ENCODE measurements around the gene TTC39C.

- TF ChIP-seq, protein P1, sequence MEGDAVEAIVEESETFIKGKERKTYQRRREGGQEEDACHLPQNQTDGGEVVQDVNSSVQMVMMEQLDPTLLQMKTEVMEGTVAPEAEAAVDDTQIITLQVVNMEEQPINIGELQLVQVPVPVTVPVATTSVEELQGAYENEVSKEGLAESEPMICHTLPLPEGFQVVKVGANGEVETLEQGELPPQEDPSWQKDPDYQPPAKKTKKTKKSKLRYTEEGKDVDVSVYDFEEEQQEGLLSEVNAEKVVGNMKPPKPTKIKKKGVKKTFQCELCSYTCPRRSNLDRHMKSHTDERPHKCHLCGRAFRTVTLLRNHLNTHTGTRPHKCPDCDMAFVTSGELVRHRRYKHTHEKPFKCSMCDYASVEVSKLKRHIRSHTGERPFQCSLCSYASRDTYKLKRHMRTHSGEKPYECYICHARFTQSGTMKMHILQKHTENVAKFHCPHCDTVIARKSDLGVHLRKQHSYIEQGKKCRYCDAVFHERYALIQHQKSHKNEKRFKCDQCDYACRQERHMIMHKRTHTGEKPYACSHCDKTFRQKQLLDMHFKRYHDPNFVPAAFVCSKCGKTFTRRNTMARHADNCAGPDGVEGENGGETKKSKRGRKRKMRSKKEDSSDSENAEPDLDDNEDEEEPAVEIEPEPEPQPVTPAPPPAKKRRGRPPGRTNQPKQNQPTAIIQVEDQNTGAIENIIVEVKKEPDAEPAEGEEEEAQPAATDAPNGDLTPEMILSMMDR (IDR thresholded peaks at IDR 0.05): no peak
- no peak for TF ChIP-seq POLR2A (IDR thresholded peaks at IDR 0.05)
Measured at GRCh38 chr18:23972453-23972852, 42.1 kb upstream of the TTC39C start.
